Astrocyte of the cerebellum (primary cell): ENCODE results near the gene BAHCC1.

ENCODE experiments used
- DNase-seq: peaks from one replicate; pipeline ENCODE4 v3.0.0-alpha.2; 2011; ENCODE audit warnings: low read depth
- H3K4me3 ChIP-seq: 2 replicates; pipeline ENCODE4 v1.5.1; 2011; ENCODE audit warnings: mild to moderate bottlenecking, low read depth, low read length, moderate library complexity
- in situ Hi-C: cut with HindIII; loops from 2 replicates; pipeline ENCODE4 v1.10.0; 2017; ENCODE audit warnings: low sequenced_read_pairs
- TF ChIP-seq, protein P1 (sequence below): IDR thresholded peaks from 2 replicates; pipeline ENCODE4 v1.5.1; 2012; ENCODE audit warnings: low read length, low read depth, moderate library complexity, mild to moderate bottlenecking; ENCODE audit errors: missing control alignments

BAHCC1 gene

GRCh38 chr17:81438688-81439087 is 43.4 kb downstream of the BAHCC1 start:
- DNase-seq, result no peak
- no peak overlapping the region for H3K4me3 ChIP-seq
- TF ChIP-seq, protein P1, sequence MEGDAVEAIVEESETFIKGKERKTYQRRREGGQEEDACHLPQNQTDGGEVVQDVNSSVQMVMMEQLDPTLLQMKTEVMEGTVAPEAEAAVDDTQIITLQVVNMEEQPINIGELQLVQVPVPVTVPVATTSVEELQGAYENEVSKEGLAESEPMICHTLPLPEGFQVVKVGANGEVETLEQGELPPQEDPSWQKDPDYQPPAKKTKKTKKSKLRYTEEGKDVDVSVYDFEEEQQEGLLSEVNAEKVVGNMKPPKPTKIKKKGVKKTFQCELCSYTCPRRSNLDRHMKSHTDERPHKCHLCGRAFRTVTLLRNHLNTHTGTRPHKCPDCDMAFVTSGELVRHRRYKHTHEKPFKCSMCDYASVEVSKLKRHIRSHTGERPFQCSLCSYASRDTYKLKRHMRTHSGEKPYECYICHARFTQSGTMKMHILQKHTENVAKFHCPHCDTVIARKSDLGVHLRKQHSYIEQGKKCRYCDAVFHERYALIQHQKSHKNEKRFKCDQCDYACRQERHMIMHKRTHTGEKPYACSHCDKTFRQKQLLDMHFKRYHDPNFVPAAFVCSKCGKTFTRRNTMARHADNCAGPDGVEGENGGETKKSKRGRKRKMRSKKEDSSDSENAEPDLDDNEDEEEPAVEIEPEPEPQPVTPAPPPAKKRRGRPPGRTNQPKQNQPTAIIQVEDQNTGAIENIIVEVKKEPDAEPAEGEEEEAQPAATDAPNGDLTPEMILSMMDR, result no peak
- in situ Hi-C loops, result no loop called here

DNA sequence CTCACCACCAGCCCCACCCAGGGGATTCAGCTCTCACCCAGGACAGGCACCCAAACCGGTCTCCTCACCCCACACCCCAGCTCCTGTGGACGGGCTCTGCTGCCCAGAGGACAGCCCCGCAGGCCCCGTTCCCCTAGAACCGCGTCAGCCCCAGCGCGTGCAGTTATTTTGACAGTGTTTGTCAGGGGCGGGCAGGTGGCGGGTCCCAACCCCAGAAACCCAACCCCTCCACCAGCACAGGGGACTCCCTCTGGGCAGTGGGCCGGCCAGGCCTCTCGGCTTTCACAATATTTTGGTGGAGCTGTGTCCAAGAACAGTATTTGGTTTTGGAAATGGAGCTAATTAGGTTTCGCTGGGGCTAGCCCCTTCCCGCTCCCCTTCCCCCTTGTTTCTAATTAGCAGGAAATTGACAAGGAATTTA is 44.8 kb downstream of the BAHCC1 start:
- no peak for DNase-seq
- H3K4me3 ChIP-seq, result no peak overlapping the region
- in situ Hi-C loops, result no loop called here
- TF ChIP-seq, protein P1, result no peak

- TF ChIP-seq, protein P1, result peak; percentile 60
- DNase-seq, result no peak
- in situ Hi-C loops, result no loop called here
- H3K4me3 ChIP-seq, result no peak overlapping the region
Measured at GRCh38 chr17:81440511-81441244, 45.4 kb downstream of the BAHCC1 start.

GRCh38 chr17:81442791-81443190 is 47.5 kb downstream of the BAHCC1 start:
- H3K4me3 ChIP-seq, result no peak overlapping the region
- DNase-seq, result no peak
- in situ Hi-C loops, result no loop called here
- TF ChIP-seq, protein P1, result no peak

DNA sequence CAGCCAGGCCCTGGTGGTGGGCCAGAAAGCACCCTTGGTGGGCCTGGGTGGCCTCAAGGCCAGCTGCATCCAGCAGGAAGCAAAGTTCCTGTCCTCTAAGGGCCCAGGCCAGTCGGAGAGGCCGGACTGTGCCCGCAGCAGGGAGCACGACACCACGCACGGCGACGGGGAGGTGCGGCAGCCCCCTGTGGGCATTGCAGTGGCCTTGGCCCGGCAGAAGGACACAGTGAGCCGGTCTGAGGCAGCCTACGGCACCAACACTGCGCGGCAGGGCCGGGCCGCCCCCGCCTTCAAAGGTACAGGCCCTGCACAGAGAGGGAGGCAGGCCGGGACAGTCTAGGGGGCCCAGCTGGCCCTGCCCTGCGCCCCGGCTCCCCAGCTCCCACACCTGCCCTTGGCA is 48.0 kb downstream of the BAHCC1 start:
- TF ChIP-seq, protein P1, result no peak
- in situ Hi-C loops, result no loop called here
- H3K4me3 ChIP-seq, result no peak overlapping the region
- no peak for DNase-seq

GRCh38 chr17:81444610-81445339 is 49.5 kb downstream of the BAHCC1 start:
- TF ChIP-seq, protein P1, result no peak
- in situ Hi-C loops, result no loop called here
- no peak overlapping the region for H3K4me3 ChIP-seq

More at GRCh38 chr17:81444610-81445339, 49.5 kb downstream of the BAHCC1 start:
- no peak for DNase-seq
